NCI-H82 treated with DMSO at 0.1 percent for 48 hours (cell line): ENCODE results near the gene METTL22.

ENCODE experiments used
- DNase-seq: peaks from one replicate; lab custom pipeline; 2025; ENCODE audit not compliant: unreplicated experiment; lab: John Stamatoyannopoulos, UW

Gene METTL22

DNA sequence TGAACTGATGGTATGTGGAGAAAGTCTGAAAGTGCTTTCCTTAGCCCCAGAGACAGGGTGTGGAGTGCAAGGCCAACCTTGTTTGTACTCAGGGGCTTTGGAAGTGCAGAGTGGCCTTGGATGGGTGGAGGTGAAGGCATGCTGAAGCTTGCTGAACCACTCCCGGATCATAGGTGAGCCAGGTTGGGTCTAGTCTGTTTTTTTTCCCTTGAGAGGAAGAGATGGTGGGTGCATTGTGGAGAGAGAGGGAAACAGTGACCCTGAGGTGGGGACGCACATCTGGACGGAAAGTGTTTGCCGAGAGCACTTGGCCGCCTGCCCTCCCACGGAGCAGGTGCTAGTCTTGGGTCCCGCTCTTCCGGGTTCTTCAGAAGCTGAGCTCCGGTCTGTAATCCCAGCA is 65.4 kb downstream of the METTL22 start:
- no peak for DNase-seq

- DNase-seq, result no peak
These were observed 68.2 kb downstream of the METTL22 start for GRCh38 chr16:8689686-8690085.

DNA sequence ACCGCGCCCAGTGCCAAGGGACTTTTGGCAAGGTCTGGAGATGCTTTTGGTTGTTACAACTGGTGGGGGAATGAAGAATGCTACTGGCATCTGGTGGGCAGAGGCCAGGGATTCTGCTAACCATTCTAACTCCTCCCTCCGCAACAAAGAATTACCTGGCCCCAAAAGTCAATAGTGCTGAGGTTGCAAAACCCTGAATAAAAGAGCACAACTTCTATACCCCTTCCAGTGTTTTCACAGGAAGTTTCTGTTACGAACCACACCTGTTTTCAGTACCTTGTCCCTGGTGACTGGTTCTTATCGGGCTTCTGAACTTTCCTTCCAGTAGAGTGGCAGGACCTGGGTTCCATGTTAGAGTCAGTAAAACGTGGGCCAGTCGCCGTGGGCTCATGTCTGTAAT is 70.2 kb downstream of the METTL22 start:
- DNase-seq, result no peak

DNA sequence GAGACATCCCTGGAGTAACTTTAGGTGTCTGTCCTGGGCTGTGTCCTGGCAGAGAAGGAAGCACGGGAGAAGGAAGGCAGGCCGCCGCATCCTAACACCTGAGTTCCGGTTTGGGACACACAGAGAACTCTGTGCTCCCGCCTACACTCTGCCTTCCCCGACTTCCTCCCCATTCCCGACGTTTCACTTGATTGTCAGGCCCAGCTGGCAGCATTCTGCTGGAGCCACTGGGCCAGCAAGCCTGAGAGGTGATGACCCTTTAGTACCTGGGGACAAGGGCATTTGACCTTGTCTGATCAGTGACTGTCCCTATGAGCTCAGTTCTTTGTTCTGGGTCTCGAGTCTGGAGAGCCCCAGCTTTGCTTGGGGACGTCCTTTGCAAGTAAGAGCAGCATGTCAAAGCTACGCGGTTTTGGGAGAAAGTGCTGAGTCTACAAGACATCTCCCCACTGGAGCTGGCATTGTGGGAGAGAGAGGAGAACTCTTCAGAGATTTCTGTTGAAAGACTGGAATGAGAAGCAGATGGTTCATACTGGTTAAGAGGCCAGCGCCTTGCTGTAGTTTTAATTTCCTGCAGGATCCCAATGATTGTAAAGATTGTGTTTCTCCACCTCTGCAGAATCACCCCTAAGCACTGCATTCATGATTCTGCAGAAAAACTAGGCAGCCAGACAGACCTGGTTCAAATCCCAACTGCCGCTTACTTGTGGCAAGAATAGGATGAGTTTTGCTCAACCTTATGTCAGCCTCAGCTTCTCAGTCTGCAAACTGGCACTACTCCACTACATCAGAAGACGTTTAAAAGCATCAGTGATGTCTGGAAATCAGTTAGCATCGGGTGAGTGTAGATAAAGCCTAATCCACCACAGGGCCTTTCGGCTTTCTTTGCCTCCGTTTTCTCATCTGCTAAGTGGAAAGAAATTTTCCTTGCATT is 73.6 kb downstream of the METTL22 start:
- DNase-seq, result no peak

- DNase-seq, result no peak
These were observed 75.4 kb downstream of the METTL22 start for GRCh38 chr16:8696880-8697279.

DNA sequence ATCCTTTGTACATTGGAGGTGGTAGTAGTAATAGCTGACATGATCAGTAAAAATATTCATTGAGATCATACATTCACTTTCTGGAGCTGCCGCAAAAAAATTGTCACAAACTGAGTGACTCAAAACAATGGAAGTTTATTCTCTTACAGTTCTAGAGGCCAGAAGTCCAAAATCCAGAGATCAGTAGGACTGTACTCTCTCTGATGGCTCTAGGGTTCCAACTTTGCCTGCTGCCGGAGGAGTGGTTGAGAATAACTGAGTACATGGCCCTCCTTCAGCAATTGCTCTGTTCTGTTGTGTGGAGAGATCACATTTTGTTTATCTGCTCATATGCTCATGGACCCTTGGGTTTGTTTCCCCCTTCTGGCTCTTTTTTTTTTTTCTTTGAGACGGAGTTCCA is 76.5 kb downstream of the METTL22 start:
- no peak for DNase-seq
